Measurements from ENCODE around the gene ELF1. TPM values are rescaled to one million over a fixed set of nuclear protein-coding genes. Genes with fewer than 3 reads are reported as not detected.
"Not testable (repeated sequence)": the region's sequence is repeated elsewhere in the genome, so short reads cannot be mapped to it uniquely, and the experiment has no call there.

Gene ELF1
- total RNA-seq, 4 donors from 2014 or later = 54.6 to 118 (median 98.6) TPM

DNA sequence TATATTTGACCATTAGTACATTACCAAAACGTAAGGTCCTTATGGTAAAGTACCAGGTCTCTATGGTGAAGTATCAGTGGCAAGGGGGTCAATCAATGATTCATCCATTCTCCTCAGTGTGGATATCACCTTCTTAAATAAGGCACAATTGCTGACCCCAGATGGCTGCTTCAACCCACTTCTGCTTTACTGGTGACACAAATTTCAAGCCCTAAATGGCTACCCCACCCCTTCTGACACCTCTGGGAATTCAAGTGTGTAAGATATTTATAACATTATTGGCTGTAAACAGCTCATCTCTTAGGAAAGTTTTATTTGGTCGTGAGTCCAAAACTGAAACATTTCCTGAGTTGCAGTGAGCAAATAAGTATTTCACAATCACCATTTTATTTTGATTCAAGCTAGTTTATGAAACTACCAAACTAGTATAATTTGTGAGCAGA lies 34.3 kb upstream of the ELF1 start:
- no peak overlapping the region for H3K4me3 ChIP-seq
- WGBS, 2 donors = 46 to 59% methylated on average over 2 of the region's 2 CpGs
- TF ChIP-seq POLR2A (IDR thresholded peaks at IDR 0.05) (no peak), EP300 (IDR thresholded peaks at IDR 0.05) (peak in 1 of 2 donors; percentile 59)
- no peaks in the 10 kb centered on the region for H3K27me3 ChIP-seq
- H3K9me3 ChIP-seq = no peaks in the 10 kb centered on the region
- DNase-seq (ENCODE audit: low spot score in 2 of 2) = peak in 1 of 2 donors; percentile 49
- H3K36me3 ChIP-seq = peaks cover 0 to 1% (median 0%) of the 10 kb centered on the region in 3 donors
- peak overlapping the region in 3 of 4 donors; percentile 29 to 73 (median 55) for H3K27ac ChIP-seq
- H3K4me1 ChIP-seq = peaks cover 0 to 95% (median 32%) of the 10 kb centered on the region in 4 donors

DNA sequence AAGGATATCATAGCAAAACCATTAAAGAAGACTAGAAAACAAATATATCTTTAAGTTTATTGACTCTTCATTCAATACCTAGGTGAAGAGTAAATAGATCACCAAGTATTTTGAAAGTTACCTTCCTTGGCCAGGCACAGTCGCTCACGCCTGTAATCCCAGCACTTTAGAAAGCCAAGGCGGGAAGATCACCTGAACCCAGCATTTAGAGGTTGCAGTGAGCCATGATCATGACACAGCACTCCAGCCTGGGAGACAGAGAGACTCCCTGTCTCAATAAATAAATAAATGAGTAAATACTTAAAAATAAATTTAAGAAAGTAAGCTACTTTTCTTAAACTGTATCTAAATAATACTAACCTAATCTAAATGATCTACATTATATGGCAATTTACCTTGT lies 33.3 kb upstream of the ELF1 start:
- peaks cover 0 to 11% (median 0%) of the 10 kb centered on the region in 3 donors for H3K36me3 ChIP-seq
- no peaks in the 10 kb centered on the region for H3K9me3 ChIP-seq
- H3K4me1 ChIP-seq = peaks cover 0 to 85% (median 22%) of the 10 kb centered on the region in 4 donors
- no peak overlapping the region for H3K4me3 ChIP-seq
- H3K27ac ChIP-seq = peak overlapping the region in 2 of 4 donors; percentile 11 to 55
- 97 to 98% methylated on average over 3 of the region's 3 CpGs for WGBS, 2 donors
- H3K27me3 ChIP-seq = no peaks in the 10 kb centered on the region
- no peak for DNase-seq (ENCODE audit: low spot score in 2 of 2)
- TF ChIP-seq, protein P1, sequence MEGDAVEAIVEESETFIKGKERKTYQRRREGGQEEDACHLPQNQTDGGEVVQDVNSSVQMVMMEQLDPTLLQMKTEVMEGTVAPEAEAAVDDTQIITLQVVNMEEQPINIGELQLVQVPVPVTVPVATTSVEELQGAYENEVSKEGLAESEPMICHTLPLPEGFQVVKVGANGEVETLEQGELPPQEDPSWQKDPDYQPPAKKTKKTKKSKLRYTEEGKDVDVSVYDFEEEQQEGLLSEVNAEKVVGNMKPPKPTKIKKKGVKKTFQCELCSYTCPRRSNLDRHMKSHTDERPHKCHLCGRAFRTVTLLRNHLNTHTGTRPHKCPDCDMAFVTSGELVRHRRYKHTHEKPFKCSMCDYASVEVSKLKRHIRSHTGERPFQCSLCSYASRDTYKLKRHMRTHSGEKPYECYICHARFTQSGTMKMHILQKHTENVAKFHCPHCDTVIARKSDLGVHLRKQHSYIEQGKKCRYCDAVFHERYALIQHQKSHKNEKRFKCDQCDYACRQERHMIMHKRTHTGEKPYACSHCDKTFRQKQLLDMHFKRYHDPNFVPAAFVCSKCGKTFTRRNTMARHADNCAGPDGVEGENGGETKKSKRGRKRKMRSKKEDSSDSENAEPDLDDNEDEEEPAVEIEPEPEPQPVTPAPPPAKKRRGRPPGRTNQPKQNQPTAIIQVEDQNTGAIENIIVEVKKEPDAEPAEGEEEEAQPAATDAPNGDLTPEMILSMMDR (IDR thresholded peaks at IDR 0.05) = no peak
- TF ChIP-seq POLR2A (IDR thresholded peaks at IDR 0.05) = no peak
- TF ChIP-seq EP300 (IDR thresholded peaks at IDR 0.05) = no peak

DNA sequence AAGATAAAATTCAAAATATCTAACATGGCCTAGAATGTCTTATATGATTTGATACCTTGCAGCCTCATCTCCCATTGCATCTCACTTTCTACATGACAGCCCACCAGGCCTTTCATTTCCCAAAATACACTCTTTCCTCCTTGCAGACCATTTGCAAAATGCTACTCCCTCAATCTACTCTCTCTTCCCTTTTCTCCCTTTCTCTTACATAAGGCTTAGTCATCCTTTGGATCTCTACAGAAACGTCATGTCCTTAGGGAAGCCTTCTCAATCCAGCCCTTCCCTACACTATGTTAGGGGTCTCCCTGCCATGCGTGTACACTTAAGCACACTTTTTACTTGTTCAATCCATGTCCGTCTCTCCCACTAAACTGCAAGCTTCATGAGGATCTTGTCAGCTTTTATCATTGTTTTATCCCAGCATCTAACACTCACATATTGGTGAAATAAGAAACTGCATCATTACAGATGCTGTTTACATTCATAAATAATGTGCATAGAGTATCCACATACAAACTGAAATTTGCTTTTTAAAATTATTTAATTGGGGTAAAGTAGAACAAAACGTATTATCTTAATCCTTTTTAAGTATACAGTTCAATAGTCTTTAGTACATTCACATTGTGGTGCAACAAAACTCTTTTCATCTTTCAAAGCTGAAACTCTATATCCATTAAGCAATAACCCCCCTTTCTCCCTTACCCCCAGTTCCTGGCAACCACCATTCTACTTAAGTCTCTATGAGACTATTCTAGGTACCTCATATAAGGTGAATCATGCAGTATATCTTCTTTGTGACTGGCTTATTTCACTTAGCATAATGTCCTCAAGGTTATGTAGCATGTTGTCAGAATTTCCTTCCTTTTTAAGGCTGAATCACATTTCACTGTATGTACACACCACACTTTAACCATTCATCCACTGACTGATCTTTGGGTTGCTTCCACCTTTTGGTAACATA lies 30.6 kb upstream of the ELF1 start:
- Histone ChIP-seq H3K27ac (no peak overlapping the region), H3K4me3 (no peak overlapping the region), H3K27me3 (no peaks in the 10 kb centered on the region), H3K36me3 (peaks cover 0 to 12% (median 0%) of the 10 kb centered on the region in 3 donors), H3K4me1 (peaks cover 0 to 58% (median 12%) of the 10 kb centered on the region in 4 donors), H3K9me3 (no peaks in the 10 kb centered on the region)
- 87 to 89% methylated on average over 4 of the region's 4 CpGs for WGBS, 2 donors
- TF ChIP-seq, protein P1 (IDR thresholded peaks at IDR 0.05) = no peak
- no peak for TF ChIP-seq POLR2A (IDR thresholded peaks at IDR 0.05)
- TF ChIP-seq EP300 (IDR thresholded peaks at IDR 0.05) = no peak
- no peak for DNase-seq (ENCODE audit: low spot score in 2 of 2)

DNA sequence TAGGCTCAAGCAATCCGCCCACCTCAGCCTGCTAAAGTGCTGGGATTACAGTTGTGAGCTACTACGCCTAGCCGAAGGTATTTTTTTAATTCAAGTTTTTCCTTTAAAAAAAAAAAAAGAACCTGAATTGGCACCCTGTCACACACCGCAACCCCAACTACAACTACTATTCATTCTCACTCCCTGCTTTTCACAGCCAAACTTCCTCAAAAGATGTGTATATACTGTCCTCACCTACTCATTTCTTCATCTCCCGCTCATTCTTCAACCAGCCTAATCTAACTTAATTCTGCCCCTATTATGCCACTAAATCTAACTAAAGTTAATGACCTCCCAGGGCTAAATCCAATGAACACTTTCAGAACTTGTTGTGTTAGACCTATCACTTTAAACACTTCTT lies 29.5 kb upstream of the ELF1 start:
- DNase-seq (ENCODE audit: low spot score in 2 of 2) = no peak
- WGBS, 2 donors = 96% methylated on average over 5 of the region's 5 CpGs

DNA sequence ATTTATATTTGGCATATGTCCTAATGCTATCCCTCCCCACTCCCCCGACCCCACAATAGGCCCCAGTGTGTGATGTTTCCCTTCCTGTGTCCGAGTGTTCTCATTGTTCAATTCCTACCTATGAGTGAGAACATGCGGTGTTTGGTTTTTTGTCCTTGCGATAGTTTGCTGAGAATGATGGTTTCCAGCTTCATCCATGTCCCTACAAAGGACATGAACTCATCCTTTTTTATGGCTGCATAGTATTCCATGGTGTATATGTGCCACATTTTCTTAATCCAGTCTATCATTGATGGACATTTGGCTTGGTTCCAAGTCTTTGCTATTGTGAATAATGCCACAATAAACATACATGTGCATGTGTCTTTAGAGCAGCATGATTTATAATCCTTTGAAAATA lies 23.3 kb upstream of the ELF1 start:
- H3K4me1 ChIP-seq; H3K27ac ChIP-seq; H3K36me3 ChIP-seq; H3K27me3 ChIP-seq; DNase-seq (ENCODE audit: low spot score in 2 of 2); H3K4me3 ChIP-seq: not testable (repeated sequence)
- peaks cover 0 to 13% (median 1%) of the 10 kb centered on the region in 4 donors for H3K9me3 ChIP-seq
- 94 to 97% methylated on average over 3 to 4 of the region's 4 CpGs for WGBS, 2 donors

More for the DNA sequence above, 29.5 kb upstream of the ELF1 start:
- Histone ChIP-seq H3K27me3 (no peaks in the 10 kb centered on the region), H3K36me3 (peaks cover 0 to 12% (median 0%) of the 10 kb centered on the region in 3 donors), H3K27ac (no peak overlapping the region), H3K9me3 (peaks cover 0 to 4% (median 1%) of the 10 kb centered on the region in 4 donors), H3K4me1 (peaks cover 0 to 47% (median 4%) of the 10 kb centered on the region in 4 donors), H3K4me3 (no peak overlapping the region)
- TF ChIP-seq, protein P1 (IDR thresholded peaks at IDR 0.05) = no peak
- no peak for TF ChIP-seq EP300 (IDR thresholded peaks at IDR 0.05)
- no peak for TF ChIP-seq POLR2A (IDR thresholded peaks at IDR 0.05)

All from tibial nerve (tissue), 4 donors.